ENCODE results near the gene PAF1. TPM values are rescaled to one million over a fixed set of nuclear protein-coding genes. Genes with fewer than 3 reads are reported as not detected.

Gene PAF1
- total and polyA plus RNA-seq, 2 of the 13 experiments (the other 11 are each of a cell fraction or from before 2014, with no cell fraction given): 30.2 to 31.1 TPM

- peak; percentile 43; the same call in 1 of the 2 replicates for TF ChIP-seq PHF20 (CRISPR knock-in tag; IDR thresholded peaks at IDR 0.05)
- TF ChIP-seq, protein P1, sequence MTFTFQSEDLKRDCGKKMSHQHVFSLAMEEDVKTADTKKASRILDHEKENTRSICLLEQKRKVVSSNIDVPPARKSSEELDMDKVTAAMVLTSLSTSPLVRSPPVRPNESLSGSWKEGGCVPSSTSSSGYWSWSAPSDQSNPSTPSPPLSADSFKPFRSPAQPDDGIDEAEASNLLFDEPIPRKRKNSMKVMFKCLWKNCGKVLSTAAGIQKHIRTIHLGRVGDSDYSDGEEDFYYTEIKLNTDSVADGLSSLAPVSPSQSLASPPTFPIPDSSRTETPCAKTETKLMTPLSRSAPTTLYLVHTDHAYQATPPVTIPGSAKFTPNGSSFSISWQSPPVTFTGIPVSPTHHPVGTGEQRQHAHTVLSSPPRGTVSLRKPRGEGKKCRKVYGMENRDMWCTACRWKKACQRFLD (CRISPR knock-in tag; IDR thresholded peaks at IDR 0.05; ENCODE audit: borderline replicate concordance): no peak
- TF ChIP-seq FOXA1 (IDR thresholded peaks at IDR 0.05): no peak
- peak; percentile 52; the same call in 1 of the 2 replicates for TF ChIP-seq FOXA1 (CRISPR knock-in tag; IDR thresholded peaks at IDR 0.05)
- TF ChIP-seq ZNF619 (CRISPR knock-in tag; IDR thresholded peaks at IDR 0.05): no peak
- TF ChIP-seq RXRA (CRISPR knock-in tag; IDR thresholded peaks at IDR 0.05): peak; percentile 91
- TF ChIP-seq ZNF839 (CRISPR knock-in tag; IDR thresholded peaks at IDR 0.05; ENCODE audit: borderline replicate concordance): no peak
- TF ChIP-seq, protein P2, sequence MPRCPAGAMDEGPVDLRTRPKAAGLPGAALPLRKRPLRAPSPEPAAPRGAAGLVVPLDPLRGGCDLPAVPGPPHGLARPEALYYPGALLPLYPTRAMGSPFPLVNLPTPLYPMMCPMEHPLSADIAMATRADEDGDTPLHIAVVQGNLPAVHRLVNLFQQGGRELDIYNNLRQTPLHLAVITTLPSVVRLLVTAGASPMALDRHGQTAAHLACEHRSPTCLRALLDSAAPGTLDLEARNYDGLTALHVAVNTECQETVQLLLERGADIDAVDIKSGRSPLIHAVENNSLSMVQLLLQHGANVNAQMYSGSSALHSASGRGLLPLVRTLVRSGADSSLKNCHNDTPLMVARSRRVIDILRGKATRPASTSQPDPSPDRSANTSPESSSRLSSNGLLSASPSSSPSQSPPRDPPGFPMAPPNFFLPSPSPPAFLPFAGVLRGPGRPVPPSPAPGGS (CRISPR knock-in tag; IDR thresholded peaks at IDR 0.05): no peak
- 0 out of 2 replicates have a peak, but pooled peaks have one; percentile 52 for TF ChIP-seq ZKSCAN5 (CRISPR knock-in tag; IDR thresholded peaks at IDR 0.05)
- peak; percentile 75; the same call in 1 of the 2 replicates for TF ChIP-seq KAT7 (CRISPR knock-in tag; IDR thresholded peaks at IDR 0.05; ENCODE audit: borderline replicate concordance)
- TF ChIP-seq NAIF1 (CRISPR knock-in tag; IDR thresholded peaks at IDR 0.05; ENCODE audit: borderline replicate concordance): no peak
- TF ChIP-seq ZNF773 (CRISPR knock-in tag; IDR thresholded peaks at IDR 0.05; ENCODE audit: borderline replicate concordance): no peak
- TF ChIP-seq SRY (CRISPR knock-in tag; IDR thresholded peaks at IDR 0.05): no peak; the same call in none of the 2 replicates
- TF ChIP-seq, protein P3, sequence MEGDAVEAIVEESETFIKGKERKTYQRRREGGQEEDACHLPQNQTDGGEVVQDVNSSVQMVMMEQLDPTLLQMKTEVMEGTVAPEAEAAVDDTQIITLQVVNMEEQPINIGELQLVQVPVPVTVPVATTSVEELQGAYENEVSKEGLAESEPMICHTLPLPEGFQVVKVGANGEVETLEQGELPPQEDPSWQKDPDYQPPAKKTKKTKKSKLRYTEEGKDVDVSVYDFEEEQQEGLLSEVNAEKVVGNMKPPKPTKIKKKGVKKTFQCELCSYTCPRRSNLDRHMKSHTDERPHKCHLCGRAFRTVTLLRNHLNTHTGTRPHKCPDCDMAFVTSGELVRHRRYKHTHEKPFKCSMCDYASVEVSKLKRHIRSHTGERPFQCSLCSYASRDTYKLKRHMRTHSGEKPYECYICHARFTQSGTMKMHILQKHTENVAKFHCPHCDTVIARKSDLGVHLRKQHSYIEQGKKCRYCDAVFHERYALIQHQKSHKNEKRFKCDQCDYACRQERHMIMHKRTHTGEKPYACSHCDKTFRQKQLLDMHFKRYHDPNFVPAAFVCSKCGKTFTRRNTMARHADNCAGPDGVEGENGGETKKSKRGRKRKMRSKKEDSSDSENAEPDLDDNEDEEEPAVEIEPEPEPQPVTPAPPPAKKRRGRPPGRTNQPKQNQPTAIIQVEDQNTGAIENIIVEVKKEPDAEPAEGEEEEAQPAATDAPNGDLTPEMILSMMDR (CRISPR knock-in tag; IDR thresholded peaks at IDR 0.05): peak; percentile 100
- TF ChIP-seq GATAD1 (CRISPR knock-in tag; IDR thresholded peaks at IDR 0.05): peak; percentile 76
- TF ChIP-seq ZNF646 (CRISPR knock-in tag; IDR thresholded peaks at IDR 0.05): no peak; the same call in 1 of the 2 replicates
- TF ChIP-seq YEATS2 (CRISPR knock-in tag; IDR thresholded peaks at IDR 0.05; ENCODE audit: borderline replicate concordance): peak; percentile 67; the same call in 1 of the 2 replicates
Observed at GRCh38 chr19:39397360-39398296, 6.7 kb upstream of the PAF1 start (continued).

Measured in HepG2 (cell line).